ENCODE measurements around the gene GPR137B.

- TF ChIP-seq GATA2 (IDR thresholded peaks at IDR 0.05; ENCODE audit: low read depth, low read length) (no peak), GATA3 (IDR thresholded peaks at IDR 0.05; ENCODE audit: low read depth, low read length) (no peak)
Measured at GRCh38 chr1:236095705-236096520, 46.4 kb upstream of the GPR137B start.

All from SH-SY5Y (cell line).